GM19467 (cell line): ENCODE results near the gene DBNDD2.

Experiments
- ATAC-seq: cut with Tn5 transposase; IDR thresholded peaks from one replicate; pipeline ENCODE4 v1.9.1; 2021; ENCODE audit warnings: mild to moderate bottlenecking, moderate library complexity; ENCODE audit not compliant: unreplicated experiment

Gene DBNDD2

GRCh38 chr20:45407783-45408645, at the start of gene DBNDD2:
Gene DBNDD2 (plus strand): TSS chr20:45408289. CDS start chr20:45408468, 179 bp downstream.
- no peak for ATAC-seq

GRCh38 chr20:45359069-45359405, 49.1 kb upstream of the DBNDD2 start:
- ATAC-seq = no peak

DNA sequence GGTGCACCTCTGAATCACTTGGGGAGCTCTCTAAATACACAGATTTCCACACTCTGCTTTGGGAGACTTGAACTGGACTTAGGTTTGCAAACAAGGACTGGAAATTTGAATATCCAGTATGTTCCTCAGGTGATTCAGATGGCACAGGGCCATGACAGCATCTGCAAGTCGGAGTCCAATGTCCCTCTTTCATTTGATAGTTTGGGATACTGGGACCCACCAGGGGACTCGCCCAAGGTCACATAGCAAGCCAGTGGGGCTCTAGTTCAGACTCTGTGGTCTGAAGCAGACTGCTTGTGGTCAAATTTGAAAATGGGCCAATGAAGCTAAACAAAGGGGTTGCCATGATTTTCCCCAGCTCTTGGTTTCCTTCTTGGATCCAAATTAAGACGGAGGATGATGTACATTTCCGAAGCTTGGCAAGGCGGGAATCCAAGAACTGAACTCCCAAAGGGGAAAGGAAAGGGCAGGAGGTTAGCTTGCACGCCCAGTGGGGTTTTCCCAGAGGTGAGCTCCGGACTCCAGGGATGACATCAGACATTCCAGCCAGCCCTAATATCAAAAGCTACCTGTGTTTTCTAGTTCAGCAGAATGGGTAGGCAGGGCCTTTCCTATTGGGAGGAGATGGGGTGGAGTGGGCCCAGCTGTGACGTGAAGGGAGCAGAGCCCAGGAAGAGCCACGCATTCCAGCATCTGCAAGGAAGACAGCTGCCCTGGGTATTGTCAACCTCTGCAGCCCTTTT, 48.5 kb upstream of the DBNDD2 start:
- ATAC-seq = no peak

DNA sequence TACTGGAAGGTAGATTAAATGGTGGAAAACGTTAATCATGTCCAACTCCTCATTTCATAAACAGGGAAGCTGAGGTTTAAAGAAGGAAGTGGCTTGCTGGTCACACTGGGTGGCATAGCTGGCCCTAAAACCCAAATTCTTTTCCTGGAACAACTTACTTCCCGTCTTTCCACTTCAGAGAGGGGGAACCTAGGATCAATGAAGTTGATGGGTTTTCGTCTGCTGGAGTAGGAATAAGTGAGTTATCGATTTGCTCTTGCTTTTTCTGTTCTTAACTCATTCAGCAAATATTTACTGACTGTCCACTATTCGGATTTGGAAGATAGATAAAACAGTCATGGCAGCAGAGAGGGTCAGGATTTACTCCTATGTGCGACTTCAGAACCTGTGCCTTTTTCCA, 46.3 kb upstream of the DBNDD2 start:
- ATAC-seq = no peak

DNA sequence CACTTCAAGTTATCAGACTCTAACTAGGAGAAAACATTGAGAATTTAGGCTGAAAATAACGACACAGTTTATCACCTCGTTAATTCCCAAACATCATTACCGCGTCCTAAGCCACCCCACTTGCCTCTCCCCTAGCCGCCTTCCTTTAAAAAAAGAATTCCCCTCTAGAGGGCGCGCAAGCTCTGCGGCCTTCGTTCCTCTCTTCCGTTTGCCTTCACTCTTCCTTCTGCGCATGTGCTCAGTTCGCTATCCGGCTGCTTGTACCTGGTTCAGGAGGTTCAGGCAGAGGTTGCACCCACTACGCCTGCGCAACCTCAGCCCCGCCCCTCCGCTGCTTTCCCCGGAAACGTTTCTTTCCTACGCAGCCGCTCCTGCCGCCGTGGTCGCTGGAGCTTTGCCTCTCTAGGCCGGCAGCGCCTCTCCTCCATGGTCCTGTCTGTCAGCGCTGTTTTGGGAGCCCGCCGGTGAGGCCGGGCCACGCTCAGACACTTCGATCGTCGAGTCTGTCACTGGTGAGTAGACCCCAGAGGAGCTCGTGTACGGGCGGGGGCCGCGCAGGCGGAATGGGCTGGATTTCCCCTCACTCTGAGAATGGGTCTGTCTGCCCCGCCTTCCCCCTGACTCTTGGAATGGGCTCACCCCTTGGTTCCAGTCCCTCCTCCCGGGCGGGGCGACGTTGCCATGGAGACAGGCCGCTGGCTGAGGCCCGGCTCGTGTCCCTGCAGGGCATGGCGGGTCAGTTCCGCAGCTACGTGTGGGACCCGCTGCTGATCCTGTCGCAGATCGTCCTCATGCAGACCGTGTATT, 45.1 kb upstream of the DBNDD2 start, which contains the start of gene SYS1:
TSS of gene SYS1 (plus strand) at position 353 of the 807 bp plus-strand sequence. CDS start at position 729, 376 bp downstream.
- ATAC-seq = peak; percentile 83

DNA sequence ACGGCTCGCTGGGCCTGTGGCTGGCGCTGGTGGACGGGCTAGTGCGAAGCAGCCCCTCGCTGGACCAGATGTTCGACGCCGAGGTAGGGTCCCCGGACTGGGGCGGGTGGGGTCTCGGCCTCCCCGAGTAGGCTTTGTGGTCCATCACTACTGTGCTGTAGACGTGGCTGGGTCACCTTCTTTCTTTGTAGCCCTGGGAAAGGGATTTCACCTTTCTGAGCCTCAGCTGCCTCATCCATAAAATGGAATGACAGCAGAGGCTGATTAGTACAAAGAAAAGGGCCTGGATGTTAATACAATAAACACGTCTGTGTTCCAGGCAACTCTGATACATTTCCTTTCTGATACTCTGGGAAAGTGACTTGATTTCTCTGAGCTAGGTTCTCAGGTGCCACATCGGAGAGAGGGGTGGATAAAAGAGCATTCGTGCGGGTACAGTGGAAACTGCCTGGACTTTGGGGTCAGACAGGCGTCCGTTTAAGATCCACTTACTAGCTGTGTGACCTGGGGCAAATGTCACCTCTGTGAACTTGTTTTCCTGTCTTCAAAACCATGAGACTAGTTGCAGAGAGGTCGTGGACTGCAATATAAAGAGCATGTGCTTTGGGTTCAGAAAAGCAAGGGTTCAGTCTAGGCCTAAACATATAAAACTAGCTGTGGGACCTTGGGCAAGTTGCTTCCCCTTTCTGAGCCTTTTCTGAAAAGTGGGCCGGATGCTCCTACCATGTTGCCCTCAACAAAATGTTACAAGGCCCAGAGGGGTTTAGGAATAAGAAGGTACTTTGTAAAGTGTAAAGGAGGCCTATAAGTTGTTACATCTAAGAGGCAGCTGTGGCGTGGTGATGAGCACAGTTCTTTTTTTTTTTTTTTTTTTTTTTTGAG, 44.2 kb upstream of the DBNDD2 start:
- no peak for ATAC-seq

DNA sequence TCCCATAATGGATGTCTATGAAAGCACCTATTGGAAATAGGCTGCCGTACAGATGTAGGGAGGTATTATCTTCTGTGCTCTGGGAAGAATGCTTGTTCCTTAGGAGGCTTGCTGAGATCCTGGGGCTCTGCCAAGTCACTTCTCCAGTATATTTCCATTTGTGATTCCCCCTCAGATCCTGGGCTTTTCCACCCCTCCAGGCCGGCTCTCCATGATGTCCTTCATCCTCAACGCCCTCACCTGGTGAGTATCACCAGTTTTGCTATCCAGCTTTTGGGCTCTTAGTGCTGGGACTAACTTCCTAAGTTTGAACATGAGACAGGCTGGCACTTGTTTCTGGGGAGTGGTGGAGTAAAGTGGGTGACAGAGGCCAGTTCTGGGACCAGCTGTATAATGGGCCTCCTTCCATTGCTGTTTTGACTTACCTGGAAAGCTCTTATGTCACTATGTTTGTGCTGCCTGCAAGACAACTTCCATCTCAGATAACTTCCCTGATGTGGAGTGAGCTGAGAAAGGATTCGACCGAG, 42.6 kb upstream of the DBNDD2 start:
- no peak for ATAC-seq

- no peak for ATAC-seq
These were observed 41.9 kb upstream of the DBNDD2 start for GRCh38 chr20:45366192-45366591.

DNA sequence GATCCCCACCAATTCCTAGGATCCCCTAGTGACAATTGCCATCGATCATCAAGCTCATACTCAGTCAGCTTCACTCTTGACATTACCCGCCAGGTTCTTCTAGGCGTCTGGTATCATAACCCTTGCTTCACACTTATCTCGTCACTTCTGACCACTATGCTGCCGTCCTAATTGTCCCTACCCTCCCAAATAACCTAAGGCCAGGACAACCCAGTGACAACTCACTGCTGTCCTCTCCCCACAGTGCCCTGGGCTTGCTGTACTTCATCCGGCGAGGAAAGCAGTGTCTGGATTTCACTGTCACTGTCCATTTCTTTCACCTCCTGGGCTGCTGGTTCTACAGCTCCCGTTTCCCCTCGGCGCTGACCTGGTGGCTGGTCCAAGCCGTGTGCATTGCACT, 41.5 kb upstream of the DBNDD2 start:
- ATAC-seq = no peak

GRCh38 chr20:45367126-45367525, 41.0 kb upstream of the DBNDD2 start:
- no peak for ATAC-seq

GRCh38 chr20:45368221-45368980, 39.7 kb upstream of the DBNDD2 start:
- peak; percentile 74 for ATAC-seq

- no peak for ATAC-seq
These were observed 37.4 kb upstream of the DBNDD2 start for GRCh38 chr20:45370571-45371160.

GRCh38 chr20:45372241-45372640, 35.8 kb upstream of the DBNDD2 start:
- ATAC-seq = no peak

GRCh38 chr20:45372646-45373352, 35.3 kb upstream of the DBNDD2 start:
- no peak for ATAC-seq

- ATAC-seq = no peak
These were observed 34.6 kb upstream of the DBNDD2 start for GRCh38 chr20:45373353-45374100.

DNA sequence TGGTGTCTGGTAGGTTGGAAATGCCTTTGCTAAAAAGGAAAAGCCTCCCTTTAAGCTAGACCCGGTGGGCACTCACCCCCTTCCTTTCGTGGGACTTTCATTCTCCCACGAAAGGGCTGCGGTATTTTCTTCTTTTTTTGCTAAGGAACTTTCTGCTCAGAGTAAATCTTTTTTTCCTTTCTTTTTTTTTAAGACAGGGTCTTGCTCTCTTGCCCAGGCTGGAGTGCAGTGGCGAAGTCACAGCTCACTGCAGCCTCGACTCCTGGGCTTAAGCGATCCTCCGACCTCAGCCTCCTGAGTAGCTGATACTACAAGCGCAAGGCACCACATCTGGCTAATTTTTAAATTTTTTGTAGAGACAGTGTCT, 34.0 kb upstream of the DBNDD2 start:
- ATAC-seq = no peak

DNA sequence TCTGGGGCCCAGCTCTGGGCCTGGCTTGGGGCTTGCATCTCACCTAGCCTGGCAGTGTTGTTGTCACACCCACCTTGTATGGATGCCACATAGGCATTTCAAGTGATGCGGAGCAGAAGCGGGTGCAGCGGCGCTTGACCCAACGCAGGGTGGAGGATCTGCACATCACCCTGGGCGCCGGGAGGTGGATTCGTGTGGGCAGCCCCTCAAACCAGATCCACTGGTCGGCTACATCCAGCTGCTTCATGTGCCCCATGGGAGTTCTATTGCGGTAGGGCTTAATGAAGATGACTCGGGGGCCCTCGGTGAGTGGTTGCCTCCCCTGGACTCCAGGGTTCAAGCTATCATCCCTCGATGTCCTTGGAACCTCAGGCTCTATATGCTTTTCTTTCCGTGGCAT, 33.1 kb upstream of the DBNDD2 start:
- ATAC-seq = no peak

GRCh38 chr20:45377269-45377668, 30.8 kb upstream of the DBNDD2 start:
- no peak for ATAC-seq
